ENCODE measurements around the gene LRRD1.
"Not testable (repeated sequence)": the region's sequence is repeated elsewhere in the genome, so short reads cannot be mapped to it uniquely, and the experiment has no call there.

The LRRD1 gene

DNA sequence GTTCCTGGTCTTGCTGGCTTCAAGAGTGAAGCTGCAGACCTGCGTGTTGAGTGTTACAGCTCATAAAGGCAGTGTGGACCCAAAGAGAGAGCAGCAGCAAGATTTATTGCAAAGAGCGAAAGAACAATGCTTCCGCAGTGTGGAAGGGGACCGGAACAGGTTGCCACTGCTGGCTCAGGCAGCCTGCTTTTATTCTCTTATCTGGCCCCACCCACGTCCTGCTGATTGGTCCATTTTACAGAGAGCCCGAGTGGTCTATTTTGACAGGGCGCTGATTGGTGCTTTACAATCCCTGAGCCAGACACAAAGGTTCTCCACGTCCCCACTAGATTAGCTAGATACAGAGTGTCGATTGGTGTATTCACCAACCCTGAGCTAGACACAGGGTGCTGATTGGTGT, 36.2 kb downstream of the LRRD1 start:
- not testable (repeated sequence) for DNase-seq

DNA sequence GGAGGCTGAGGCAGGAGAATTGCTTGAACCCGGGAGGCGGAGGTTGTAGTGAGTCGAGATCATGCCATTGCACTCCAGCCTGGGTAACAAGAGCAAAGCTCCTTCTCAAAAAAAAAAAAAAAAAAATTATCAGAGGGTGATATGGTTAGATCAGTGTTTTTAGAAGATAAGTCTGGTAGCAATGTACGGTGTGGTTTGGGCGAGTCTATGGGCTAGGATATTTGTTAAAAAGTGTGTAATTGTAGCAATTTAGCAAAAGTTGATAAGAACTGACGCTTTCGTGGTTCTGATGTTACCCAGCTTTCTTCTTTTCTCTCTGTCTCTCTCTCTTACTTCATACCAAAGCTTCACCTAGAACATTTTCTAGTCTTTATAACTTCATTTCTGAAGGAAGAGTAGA, 37.8 kb downstream of the LRRD1 start:
- DNase-seq: no peak

DNA sequence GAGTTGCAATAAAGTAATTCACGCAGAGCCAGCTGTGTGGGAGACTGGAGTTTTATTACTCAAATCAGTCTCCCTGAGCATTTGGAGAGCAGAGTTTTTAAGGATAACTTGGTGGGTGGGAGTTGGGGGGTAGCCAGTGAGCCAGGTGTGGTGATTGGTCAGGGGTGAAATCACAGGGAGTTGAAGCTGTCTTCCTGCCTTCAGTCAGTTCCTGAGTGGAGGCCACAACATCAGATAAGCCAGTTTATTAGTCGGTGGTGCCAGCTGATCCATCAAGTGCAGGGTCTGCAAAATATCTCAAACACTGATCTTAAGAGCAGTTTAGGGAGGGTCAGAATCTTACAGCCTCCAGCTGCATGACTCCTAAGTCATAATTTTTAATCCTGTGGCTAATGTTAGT, 41.4 kb downstream of the LRRD1 start:
- DNase-seq: no peak

DNA sequence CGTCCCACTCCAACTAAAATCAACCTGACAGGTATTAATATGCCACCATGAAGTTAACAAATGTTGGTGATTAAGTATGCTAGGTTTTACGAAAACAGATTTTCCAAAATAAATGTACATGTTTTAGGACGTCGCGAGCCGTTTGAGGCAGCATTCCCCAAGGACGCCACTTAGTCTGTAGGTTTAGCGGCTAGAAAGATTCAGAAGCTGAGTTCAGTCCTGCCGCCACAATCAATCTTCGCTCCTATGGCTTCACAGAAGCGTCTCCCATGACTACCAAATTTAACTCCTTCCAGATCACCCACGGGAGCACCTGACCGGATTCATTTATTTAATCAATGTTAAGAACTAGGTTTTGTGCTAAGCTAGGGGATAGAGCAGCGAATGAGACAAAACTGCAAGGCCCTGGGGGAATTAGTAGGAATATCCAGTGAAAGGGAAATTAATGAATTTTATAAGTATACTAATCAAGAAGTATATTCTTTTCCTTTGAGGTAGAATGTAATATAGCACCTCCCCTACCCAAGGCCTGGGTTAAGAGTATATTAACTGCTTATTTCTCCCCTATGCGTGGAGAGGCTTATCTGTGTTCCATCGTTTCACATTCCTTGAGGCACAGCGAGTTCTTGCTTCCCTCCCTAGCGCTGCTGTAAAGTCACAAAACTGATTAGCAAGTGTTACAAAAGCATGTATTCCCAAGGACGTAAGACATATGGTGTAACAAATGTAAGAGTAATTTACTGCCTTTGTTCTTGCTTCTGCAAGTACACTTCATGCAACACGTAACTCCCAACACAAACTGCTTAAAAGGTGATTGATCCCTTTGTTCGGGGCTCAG, 43.7 kb downstream of the LRRD1 start:
- DNase-seq: peak in 33 of 58 donors; percentile 7 to 73 (median 41)

DNA sequence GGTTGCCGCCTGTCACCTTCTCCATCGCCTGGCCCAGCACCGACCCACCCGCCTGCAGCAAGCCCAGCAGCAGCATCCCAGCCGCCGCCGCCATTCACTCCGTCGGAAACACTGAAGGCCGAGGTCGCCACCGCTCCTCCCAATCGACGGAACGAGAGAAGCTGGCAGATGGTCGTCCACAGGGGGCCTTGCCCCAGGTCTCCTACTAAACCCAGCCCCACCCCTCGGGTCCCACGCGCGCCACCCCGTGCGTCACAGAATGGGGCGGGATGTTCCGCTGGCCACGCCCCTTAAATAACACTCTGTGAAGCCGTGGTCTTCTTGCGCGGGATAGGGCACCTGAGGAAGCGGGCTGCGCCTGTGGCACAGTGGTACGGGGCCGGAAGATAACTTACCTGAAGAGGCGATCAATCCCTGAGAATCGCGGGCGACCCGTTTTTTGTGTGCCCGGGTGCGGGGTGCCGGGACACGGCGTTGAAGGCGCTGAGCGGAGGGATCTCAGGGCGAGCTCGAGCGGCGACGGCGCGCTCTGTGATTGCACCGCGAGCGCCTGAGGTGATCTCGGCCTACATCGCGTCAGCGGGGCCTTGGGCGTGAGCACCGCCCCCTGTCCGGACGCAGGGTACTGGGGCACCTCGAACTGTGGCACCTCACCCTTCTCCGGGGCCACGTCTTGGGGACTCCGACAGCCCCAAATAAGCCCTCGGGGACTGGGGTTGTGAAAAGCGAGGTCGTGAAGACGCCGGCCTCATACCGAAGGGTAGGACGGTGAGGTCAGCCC, 44.5 kb downstream of the LRRD1 start, which contains the start of gene CYP51A1:
CYP51A1 (minus strand) TSS at position 207 of the 781 bp plus-strand sequence; CDS start at position 94, 113 bp downstream.
- DNase-seq: peak; percentile 72 to 97 (median 91)

DNA sequence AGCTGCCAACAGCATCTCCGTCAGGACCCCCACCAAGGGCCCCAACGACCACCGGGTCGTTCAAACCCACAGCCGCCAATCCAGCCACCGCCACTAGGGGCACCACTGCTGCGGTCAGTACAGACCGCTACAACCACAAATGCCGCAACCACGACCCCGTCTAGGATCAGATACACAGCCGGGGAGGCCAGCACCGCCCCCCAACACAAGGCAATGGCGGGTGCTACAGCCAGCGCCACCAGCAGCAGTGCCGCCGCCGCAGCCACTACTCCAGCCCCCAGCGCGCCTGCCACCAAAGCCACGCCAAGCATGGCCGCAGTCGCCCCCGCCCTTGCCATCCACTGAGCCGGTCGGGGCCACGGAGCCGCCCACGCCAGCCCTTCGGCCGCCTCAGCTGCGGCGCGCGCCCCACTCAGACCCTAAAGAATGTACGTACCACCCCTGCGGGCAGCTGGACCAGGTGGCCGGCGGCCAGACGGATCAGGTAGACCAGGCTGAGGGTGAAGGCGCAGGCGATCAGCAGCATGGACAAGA, 45.1 kb downstream of the LRRD1 start:
- DNase-seq: peak in 57 of 58 donors; percentile 28 to 84 (median 67)

DNA sequence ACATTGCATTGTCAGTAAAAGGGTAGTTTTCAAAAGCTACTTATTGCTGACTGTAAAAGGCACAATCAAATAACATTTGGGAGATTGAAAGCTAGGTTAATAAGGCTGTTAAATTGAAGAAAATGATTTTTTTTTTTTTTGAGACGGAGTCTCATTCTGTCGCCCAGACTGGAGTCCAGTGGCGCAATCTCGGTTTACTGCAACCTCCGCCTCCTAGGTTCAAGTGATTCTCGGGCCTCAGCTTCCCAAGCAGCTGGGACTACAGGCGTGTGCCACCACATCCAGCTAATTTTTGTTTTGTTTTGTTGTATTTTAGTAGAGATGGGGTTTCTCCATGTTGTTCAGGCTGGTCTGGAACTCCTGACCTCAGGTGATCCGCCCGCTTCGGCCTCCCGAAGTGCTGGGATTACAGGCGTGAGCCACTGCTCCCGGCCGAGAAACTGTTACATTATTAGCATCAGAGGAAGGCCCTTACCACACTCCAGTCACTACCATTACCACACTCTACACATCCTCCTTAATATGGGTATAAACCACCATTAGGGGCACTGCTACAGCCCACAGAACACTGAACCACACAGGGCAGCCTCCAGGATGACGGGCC, 45.7 kb downstream of the LRRD1 start:
- DNase-seq: peak in 1 of 58 donors; percentile 36

DNA sequence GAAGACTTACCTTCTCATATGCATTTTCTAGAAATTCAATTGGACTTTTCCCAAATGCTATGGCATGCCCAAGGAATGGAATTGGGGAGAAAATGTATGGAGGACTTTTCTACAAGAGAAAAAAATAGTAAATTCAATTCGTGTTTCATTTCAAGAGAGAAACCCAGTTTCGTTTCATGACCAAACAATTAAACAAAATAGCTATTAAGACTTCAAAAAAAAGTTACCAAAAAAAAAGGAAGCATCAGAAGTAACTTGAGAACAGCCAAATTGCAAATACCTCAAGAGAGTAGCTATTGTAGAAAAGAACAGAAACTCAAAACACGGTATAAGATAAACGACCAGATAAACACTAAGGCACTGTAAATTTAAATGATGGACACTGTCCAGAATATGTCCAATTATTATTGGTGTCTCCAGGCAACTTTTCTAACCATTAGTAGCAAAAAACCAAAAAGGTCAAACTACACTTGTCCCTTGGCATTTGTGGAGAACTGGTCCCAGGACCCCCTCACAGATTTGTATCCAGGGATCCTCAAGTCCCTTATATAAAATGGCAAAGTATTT, 47.1 kb downstream of the LRRD1 start:
- DNase-seq: no peak

DNA sequence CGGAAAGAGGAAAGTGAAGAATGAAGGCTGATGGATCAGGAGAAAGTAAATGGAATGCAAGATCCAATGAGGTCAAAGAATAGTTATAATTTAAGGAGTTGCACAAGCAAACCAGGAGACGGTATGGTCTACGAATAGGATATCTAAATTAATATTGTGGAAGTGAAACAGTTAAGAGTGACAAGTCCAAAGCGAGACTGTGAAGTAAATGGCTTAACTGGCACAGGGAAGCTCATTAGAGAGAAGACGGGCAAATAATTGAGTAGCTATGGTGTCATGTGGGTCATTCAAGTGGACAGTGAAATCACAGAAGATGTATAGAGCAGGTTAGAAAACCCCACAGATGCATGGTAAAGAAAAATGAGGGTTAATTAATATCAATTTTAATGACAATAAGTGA, 47.8 kb downstream of the LRRD1 start:
- DNase-seq: no peak

DNA sequence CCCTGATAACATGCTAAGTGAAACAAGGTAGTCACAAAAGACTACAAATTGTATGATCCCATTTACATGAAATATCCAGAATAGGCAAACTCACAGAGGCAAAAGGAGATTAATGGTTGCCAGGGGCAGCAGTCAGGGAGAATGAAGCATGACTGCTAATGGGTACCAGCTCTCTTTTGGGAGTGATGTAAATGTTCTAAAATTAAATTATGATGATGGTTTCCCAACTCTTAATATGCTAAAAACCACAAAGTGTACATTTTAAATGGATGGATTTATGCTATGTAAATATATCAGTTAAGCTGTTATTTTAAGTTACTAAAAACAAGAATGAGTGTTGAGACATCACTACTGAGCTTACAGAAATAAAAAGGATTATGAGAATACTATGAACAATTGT, 57.3 kb downstream of the LRRD1 start:
- no peak for DNase-seq

DNA sequence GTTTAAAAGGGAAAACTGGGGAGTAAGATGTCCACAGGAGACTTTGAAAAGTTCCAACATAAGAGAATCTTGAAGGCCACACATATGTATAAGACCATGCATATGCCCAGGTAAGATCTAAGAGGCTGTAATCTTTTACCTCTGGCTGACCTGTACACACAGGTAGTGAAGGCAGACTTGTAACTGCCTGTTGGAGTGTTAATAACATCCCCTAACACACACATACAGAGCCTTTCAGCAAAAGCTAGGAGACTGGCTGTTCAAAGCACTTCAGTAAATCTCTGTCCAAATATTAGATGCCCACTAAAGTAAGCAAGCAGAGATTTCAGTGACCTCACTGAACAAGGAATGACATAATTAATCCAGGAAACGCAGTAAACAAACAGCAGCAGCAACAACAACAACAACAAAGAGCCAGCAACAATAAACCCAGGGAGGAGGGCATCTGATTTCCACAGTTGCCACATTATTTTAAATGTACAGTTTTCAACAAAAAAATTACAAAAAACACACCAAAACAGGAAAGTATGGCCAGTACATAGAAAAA, 59.7 kb downstream of the LRRD1 start:
- no peak for DNase-seq

DNA sequence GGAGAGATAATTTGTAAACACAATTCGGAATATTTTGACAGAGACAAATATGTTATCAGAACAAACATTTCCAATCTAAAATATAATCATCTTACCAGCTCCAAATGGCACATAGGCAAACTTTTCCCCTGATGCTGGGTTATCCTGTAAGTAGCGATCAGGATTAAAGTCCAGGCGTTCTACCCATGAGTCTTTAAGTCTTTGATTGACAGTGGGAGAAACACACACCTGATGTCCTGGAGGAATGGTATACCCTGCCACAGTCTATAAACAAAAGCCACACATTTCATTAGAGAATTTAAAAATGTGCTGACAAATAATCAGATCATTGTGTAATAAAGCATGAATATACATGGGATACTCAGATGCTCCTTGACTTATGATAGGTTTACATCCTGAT, 62.0 kb downstream of the LRRD1 start:
- DNase-seq: no peak

DNA sequence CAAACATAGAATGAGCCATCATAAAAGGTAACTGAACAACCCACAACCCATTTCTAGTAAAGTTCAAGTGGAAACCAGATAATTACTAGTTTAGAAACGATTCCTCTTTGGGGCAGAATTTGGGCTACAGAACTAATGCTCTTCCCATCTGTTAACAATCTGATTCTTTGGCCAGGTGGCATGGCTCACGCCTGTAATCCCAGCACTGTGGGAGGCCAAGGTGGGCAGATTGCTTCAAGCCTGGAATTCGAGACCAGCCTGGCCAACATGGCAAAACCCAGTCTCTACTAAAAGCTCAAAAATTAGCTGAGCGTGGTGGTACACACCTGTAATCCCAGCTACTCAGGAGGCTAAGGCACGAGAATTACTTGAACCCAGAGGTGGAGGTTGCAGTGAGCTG, 63.1 kb downstream of the LRRD1 start:
- DNase-seq: no peak

DNA sequence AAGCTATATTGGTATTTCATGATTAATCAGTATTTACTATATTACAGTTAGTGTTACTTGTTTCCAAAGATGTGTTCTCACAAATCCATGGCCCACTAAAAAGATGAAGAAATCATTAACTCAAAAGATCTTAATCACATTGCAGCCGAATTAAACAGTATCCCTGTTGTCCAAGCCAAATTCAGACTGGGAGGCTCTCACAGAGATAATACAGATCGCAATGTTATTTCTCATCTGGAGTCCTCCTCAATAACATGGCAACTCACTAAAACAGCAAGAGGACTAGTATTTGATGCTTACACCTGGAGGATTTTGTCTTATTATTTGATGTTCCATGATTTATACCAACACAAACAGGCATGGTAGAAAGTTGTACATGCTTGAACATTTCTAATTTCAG, 68.1 kb downstream of the LRRD1 start:
- no peak for DNase-seq

DNA sequence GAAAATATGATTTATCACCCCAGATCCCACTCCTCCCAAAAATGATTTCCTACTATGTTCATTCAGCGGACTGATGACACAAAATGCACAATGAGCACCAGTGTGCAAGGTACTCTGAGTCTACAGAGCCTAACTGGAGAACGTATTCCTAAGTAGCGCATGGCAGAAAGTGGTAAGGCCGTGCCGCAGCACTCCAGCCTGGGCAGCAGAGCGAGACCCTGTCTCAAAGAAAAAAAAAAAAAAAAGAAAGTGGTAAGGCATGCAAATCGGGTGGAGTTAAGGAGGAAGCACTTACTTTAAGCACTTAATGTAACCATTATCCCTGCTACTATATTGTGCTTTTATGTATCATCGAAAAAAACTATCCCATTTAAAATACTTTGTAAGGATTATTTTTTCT, 70.1 kb downstream of the LRRD1 start:
- no peak for DNase-seq

DNA sequence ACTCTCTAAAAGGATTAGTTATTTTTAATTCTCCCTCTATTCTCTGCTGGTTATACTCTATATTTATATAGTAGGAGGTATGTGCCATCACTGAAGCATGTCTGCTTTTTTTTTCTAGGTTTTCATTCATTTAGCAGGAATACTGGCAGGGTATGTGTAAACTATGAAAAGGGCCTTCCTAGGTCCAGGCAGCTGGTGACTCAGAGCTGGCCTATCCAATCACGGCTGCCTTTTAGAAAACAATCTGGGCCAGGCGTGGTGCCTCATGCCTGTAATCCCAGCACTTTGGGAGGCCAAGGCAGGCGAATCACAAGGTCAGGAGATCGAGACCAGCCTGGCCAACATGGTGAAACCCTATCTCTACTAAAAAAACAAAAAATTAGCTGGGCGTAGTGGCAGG, 76.1 kb downstream of the LRRD1 start:
- not testable (repeated sequence) for DNase-seq

DNA sequence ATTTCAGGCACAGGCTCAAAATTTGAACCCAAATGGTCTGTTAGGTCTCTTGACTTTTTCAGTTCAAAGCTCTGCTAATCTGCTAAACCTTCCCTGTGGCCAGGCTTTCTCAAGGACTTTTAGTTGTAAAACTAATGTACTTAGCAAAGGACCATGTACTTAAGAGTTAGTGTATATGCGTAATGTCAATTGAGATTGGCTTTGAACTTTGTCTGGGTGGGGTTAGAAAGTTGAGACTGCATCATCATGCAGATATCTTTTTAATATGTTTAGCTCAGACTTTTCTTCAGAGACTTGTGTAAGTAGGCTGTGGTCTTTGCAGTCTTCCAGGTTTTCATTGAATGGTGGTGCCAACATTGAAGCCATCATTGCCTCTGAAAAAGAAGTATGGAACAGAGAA, 78.4 kb downstream of the LRRD1 start:
- no peak for DNase-seq

DNA sequence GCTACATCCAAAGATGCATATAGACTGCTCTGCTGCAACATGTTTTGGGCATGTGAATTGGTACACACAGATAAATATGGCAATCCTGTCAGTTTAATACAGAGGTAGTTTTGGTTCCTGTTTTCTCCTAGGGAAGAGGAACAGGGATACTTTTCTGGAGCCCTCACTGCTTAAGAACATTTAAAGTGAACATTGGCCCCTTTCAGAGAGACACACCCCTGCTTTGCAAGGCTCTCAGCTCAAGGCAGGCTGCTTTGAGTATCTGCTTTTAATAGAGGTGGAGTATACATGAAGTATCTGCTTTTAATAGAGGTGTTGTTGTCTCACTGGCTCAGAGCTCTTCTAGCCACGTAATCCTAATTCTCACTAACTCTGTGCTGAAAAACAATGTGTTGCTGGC, 83.6 kb downstream of the LRRD1 start:
- no peak for DNase-seq

Data from anterior cingulate cortex (tissue), 58 donors.